HEK293T (cell line): ENCODE results near the gene RNF224.

Source experiments
- BHLHE40 ChIP-seq: fragments of 450-650 bp; IDR thresholded peaks from 2 replicates; pipeline ENCODE4 v1.6.1; 2016; ENCODE audit warnings: mild to moderate bottlenecking, moderate library complexity, borderline replicate concordance
- NFRKB ChIP-seq: fragments of 450-650 bp; IDR thresholded peaks from 2 replicates; pipeline ENCODE4 v1.6.1; 2016; ENCODE audit warnings: mild to moderate bottlenecking, moderate library complexity
- SP1 ChIP-seq: fragments of 450-650 bp; IDR thresholded peaks from 2 replicates; pipeline ENCODE4 v1.6.1; 2017
- ZNF384 ChIP-seq: fragments of 450-650 bp; IDR thresholded peaks from 2 replicates; pipeline ENCODE4 v1.6.1; 2016

DNA sequence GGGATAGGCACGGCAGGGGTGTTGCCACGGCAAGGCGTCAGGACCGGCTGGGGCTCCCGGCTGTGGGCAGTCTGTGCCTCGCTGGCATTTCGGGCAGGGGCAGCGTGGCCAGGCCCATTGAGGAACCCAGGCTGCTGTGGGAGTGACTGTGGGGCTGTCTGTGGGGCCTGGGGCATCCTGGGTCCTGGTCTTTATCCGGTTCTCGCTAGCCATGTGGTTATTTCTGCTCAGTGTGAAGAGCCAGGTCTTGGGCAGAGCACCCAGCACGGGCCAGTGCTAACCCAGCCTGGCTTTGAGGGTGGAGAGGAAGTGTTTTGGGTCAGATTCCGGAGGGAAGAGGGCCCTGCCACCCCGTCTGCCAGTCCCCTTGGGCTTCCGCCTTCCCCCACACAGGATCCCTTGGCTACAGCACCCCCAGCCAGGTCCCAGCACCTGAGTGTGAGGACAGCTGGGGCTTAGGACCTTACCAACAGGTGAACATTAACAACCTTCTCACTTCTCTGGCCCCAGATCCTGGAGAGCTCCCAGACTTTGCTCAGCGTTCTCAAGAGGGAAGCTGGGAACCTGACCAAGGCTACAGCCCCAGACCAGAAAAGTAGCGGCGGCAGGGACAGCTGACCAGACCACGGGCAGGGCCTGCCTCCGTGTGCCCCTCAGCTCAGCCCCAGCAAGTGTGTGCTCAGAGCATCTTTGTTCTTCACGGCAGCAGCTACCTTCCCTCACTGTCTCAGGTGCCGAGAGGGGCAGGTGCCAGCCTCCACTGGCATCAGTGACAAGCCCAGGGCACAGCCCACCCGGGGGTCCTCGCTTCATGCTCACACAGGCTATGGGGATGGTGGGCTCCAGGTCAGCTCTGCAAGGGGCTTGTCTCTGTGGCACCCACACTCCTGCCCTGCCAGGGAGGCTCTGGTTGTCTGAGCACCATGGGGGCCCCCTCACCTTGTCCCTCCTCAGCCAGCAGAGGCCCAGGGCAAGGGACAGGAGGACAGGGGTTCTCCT is 37.7 kb upstream of the RNF224 start:
- TF ChIP-seq BHLHE40 (no peak), ZNF384 (no peak), NFRKB (no peak), SP1 (no peak)
